Adipocyte (in vitro differentiated cells): Measurements from ENCODE around the gene LDAH.

Experiments
- DNase-seq: peaks from one replicate; pipeline ENCODE4 v3.0.0-alpha.2; 2015; ENCODE audit warnings: low read depth
- H3K27me3 ChIP-seq: replicated peaks from 2 replicates; pipeline ENCODE4 v1.7.0; 2013; ENCODE audit warnings: mild to moderate bottlenecking, low read length, moderate library complexity; ENCODE audit not compliant: control insufficient read depth, insufficient read depth
- H3K36me3 ChIP-seq: 2 replicates; pipeline ENCODE4 v1.7.0; 2013; ENCODE audit warnings: low read length, mild to moderate bottlenecking, moderate library complexity; ENCODE audit not compliant: control insufficient read depth, insufficient read depth, severe bottlenecking
- H3K4me1 ChIP-seq: 2 replicates; pipeline ENCODE4 v1.7.0; 2013; ENCODE audit warnings: mild to moderate bottlenecking, low read length, moderate library complexity; ENCODE audit not compliant: control insufficient read depth, insufficient read depth
- H3K4me3 ChIP-seq: 2 replicates; pipeline ENCODE4 v1.7.0; 2013; ENCODE audit warnings: mild to moderate bottlenecking, low read length, moderate library complexity
- H3K9ac ChIP-seq: 2 replicates; pipeline ENCODE4 v1.7.0; 2013; ENCODE audit warnings: mild to moderate bottlenecking, low read length, moderate library complexity
- H3K9me3 ChIP-seq: 2 replicates; pipeline ENCODE4 v1.7.0; 2013; ENCODE audit warnings: mild to moderate bottlenecking, low read length, moderate library complexity; ENCODE audit not compliant: control insufficient read depth

The LDAH gene

DNA sequence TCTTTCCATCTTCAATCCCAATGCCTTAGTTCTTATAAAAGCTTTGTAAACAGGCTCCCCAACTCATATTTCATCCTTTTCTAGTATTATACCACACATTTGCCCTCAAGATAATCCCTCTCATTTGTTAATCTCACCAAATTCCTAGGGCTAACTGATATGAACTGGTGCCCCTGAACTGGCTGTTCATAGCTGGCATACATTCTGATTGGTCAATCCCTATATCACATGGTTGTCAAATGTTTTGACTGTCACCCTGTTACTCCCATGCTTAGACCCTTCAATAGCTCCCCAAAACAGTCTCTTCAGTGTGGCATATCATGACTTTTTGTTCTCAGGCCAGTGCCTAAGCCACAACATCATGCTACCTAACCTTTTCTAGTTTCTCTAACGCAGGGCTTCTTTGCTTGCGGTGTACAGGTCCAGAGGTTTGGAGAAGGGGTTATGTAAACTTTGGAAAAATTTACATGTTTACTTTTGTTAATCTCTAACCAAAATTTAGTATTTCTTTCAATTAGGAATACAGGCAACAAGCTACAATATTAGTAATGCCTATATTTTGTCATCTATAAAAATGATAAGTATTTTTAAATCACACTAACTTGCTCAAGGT lies 125.5 kb downstream of the LDAH start:
- Histone ChIP-seq H3K4me3 (no peak overlapping the region), H3K9ac (no peak overlapping the region), H3K27me3 (no peaks in the 10 kb centered on the region), H3K9me3 (no peaks in the 10 kb centered on the region), H3K4me1 (peaks cover 2% of the 10 kb centered on the region), H3K36me3 (peaks cover 4% of the 10 kb centered on the region)
- DNase-seq: no peak

- Histone ChIP-seq H3K9ac (no peak overlapping the region), H3K4me3 (no peak overlapping the region), H3K4me1 (no peaks in the 10 kb centered on the region), H3K9me3 (no peaks in the 10 kb centered on the region), H3K36me3 (peaks cover 6% of the 10 kb centered on the region), H3K27me3 (no peaks in the 10 kb centered on the region)
- no peak for DNase-seq
Measured at GRCh38 chr2:20696366-20696765, 126.5 kb downstream of the LDAH start.

GRCh38 chr2:20693317-20693716 lies 129.6 kb downstream of the LDAH start:
- no peak for DNase-seq

GRCh38 chr2:20692081-20692480 lies 130.8 kb downstream of the LDAH start:
- peaks cover 17% of the 10 kb centered on the region for H3K36me3 ChIP-seq
- no peak overlapping the region for H3K4me3 ChIP-seq
- DNase-seq: no peak
- H3K9ac ChIP-seq: no peak overlapping the region
- H3K27me3 ChIP-seq: no peaks in the 10 kb centered on the region
- H3K4me1 ChIP-seq: no peaks in the 10 kb centered on the region
- H3K9me3 ChIP-seq: no peaks in the 10 kb centered on the region

More at GRCh38 chr2:20693317-20693716, 129.6 kb downstream of the LDAH start:
- Histone ChIP-seq H3K27me3 (no peaks in the 10 kb centered on the region), H3K9ac (no peak overlapping the region), H3K4me1 (no peaks in the 10 kb centered on the region), H3K4me3 (no peak overlapping the region), H3K9me3 (no peaks in the 10 kb centered on the region), H3K36me3 (peaks cover 9% of the 10 kb centered on the region)

- DNase-seq: no peak
- no peaks in the 10 kb centered on the region for H3K9me3 ChIP-seq
- H3K36me3 ChIP-seq: peaks cover 26% of the 10 kb centered on the region
- no peaks in the 10 kb centered on the region for H3K27me3 ChIP-seq
- no peak overlapping the region for H3K4me3 ChIP-seq
- H3K4me1 ChIP-seq: no peaks in the 10 kb centered on the region
- H3K9ac ChIP-seq: no peak overlapping the region
Measured at GRCh38 chr2:20691076-20691734, 131.7 kb downstream of the LDAH start.

GRCh38 chr2:20689428-20690264 lies 133.3 kb downstream of the LDAH start:
- no peak for DNase-seq
- H3K36me3 ChIP-seq: peaks cover 35% of the 10 kb centered on the region
- H3K27me3 ChIP-seq: no peaks in the 10 kb centered on the region
- no peaks in the 10 kb centered on the region for H3K9me3 ChIP-seq
- H3K4me3 ChIP-seq: no peak overlapping the region
- no peaks in the 10 kb centered on the region for H3K4me1 ChIP-seq
- no peak overlapping the region for H3K9ac ChIP-seq

GRCh38 chr2:20687260-20687832 lies 135.6 kb downstream of the LDAH start:
- H3K36me3 ChIP-seq: peaks cover 34% of the 10 kb centered on the region
- DNase-seq: no peak
- no peaks in the 10 kb centered on the region for H3K9me3 ChIP-seq
- no peak overlapping the region for H3K4me3 ChIP-seq
- H3K4me1 ChIP-seq: no peaks in the 10 kb centered on the region
- no peaks in the 10 kb centered on the region for H3K27me3 ChIP-seq
- H3K9ac ChIP-seq: no peak overlapping the region

GRCh38 chr2:20684581-20685063 lies 138.3 kb downstream of the LDAH start:
- Histone ChIP-seq H3K27me3 (no peaks in the 10 kb centered on the region), H3K36me3 (peaks cover 41% of the 10 kb centered on the region), H3K4me3 (no peak overlapping the region), H3K9ac (no peak overlapping the region), H3K4me1 (no peaks in the 10 kb centered on the region), H3K9me3 (no peaks in the 10 kb centered on the region)
- no peak for DNase-seq

- DNase-seq: peak; percentile 48
- H3K27me3 ChIP-seq: peaks cover 1% of the 10 kb centered on the region
- no peaks in the 10 kb centered on the region for H3K9me3 ChIP-seq
- peaks cover 33% of the 10 kb centered on the region for H3K36me3 ChIP-seq
- no peak overlapping the region for H3K4me3 ChIP-seq
- no peaks in the 10 kb centered on the region for H3K4me1 ChIP-seq
- H3K9ac ChIP-seq: no peak overlapping the region
Measured at GRCh38 chr2:20682167-20682920, 140.6 kb downstream of the LDAH start.

DNA sequence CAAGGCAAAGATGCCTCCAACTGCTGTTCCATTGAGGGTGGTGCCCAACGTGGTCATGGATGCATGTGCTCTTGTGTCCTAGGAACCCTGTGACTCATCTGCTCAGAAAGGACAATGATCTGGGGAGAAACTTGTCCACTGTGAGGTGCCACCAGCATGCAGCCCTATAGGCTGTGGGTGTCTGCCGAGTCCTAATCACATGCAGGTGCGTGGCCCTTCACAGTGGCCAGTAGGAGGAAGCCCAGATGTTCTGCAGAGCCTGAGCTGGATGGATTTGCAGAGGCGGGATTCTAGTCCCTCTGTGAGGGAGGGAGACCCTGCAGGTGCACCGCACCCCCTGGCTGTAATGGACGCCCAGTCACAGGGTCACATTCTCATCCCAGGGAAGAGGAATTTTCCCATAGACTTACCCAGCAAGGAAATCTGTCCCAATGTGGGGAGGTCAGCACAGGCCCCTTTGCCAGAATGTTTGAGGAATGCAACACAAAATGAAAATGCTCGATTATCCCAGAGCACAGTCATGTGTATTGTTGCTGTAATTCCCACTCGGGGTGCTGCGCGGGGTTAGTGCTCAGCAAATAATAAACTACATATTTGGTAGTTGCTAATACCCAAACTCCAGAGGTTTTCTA lies 142.0 kb downstream of the LDAH start:
- H3K9ac ChIP-seq: no peak overlapping the region
- H3K4me1 ChIP-seq: no peaks in the 10 kb centered on the region

More for the DNA sequence above, 142.0 kb downstream of the LDAH start:
- no peak for DNase-seq
- no peak overlapping the region for H3K4me3 ChIP-seq
- H3K36me3 ChIP-seq: peaks cover 20% of the 10 kb centered on the region
- H3K27me3 ChIP-seq: peaks cover 2% of the 10 kb centered on the region
- H3K9me3 ChIP-seq: no peaks in the 10 kb centered on the region
